ENCODE data around the gene ZDHHC13. TPM values are rescaled to one million over a fixed set of nuclear protein-coding genes. Genes with fewer than 3 reads are reported as not detected.

The ZDHHC13 gene
- total RNA-seq, 1 experiment from 2014 or later, result 20.9 TPM

GRCh38 chr11:19089421-19089820 is 27.5 kb upstream of the ZDHHC13 start:
- POLR2A ChIA-PET, result no interaction called here
- DNase-seq (ENCODE audit: low spot score) (no peak), ATAC-seq (no peak)
- Mint-ChIP-seq H3K9me3 (peaks cover 14% of the 10 kb centered on the region), H3K36me3 (no peaks in the 10 kb centered on the region), H3K27ac (no peak overlapping the region), H3K4me1 (no peaks in the 10 kb centered on the region), H3K27me3 (ENCODE audit: low read depth) (peaks cover 4% of the 10 kb centered on the region; the same call in 1 of the 2 replicates), H3K4me3 (no peak overlapping the region)
- TF ChIP-seq, protein P1, sequence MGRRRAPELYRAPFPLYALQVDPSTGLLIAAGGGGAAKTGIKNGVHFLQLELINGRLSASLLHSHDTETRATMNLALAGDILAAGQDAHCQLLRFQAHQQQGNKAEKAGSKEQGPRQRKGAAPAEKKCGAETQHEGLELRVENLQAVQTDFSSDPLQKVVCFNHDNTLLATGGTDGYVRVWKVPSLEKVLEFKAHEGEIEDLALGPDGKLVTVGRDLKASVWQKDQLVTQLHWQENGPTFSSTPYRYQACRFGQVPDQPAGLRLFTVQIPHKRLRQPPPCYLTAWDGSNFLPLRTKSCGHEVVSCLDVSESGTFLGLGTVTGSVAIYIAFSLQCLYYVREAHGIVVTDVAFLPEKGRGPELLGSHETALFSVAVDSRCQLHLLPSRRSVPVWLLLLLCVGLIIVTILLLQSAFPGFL (CRISPR knock-in tag; IDR thresholded peaks at IDR 0.05; ENCODE audit: borderline replicate concordance), result no peak
- TF ChIP-seq RELA (CRISPR knock-in tag; IDR thresholded peaks at IDR 0.05; ENCODE audit: borderline replicate concordance) (no peak), ZSCAN18 (CRISPR knock-in tag; IDR thresholded peaks at IDR 0.05) (no peak), MYBL2 (CRISPR knock-in tag; IDR thresholded peaks at IDR 0.05) (no peak), ESRRA (CRISPR knock-in tag; IDR thresholded peaks at IDR 0.05; ENCODE audit: borderline replicate concordance) (no peak), SP1 (CRISPR knock-in tag; conservative IDR thresholded peaks at IDR 0.05) (no peak), AFF4 (CRISPR knock-in tag; IDR thresholded peaks at IDR 0.05; ENCODE audit: borderline replicate concordance) (no peak)
- TF ChIP-seq, protein P2, sequence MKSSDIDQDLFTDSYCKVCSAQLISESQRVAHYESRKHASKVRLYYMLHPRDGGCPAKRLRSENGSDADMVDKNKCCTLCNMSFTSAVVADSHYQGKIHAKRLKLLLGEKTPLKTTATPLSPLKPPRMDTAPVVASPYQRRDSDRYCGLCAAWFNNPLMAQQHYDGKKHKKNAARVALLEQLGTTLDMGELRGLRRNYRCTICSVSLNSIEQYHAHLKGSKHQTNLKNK (CRISPR knock-in tag; IDR thresholded peaks at IDR 0.05), result no peak
- CTCF ChIA-PET, result interaction anchor here (0.9 kb wide), 1 partner anchor 13 kb away, joined by 3 read pairs; no protein-coding TSS in a partner anchor

DNA sequence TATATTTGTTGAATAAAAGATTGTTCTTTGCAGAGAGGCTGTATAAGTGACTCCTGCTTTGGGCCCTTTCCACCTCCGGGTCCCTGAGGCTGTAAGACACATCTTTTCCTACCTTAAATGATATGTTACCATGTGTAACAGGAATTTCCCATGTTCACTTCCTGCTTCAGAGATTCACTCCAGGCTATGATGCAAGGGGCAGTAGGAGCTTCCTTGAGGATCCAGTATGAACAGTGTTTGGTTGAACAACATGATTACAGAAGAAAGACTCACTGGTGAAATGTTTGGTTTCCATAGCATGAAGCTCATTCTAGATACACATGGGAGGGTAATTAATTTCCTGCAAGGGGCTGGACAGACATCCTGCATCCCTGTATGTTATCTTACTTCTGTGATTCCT is 25.6 kb upstream of the ZDHHC13 start:
- no peak for TF ChIP-seq MYBL2 (CRISPR knock-in tag; IDR thresholded peaks at IDR 0.05)
- no peak for TF ChIP-seq PRRX2 (CRISPR knock-in tag; IDR thresholded peaks at IDR 0.05)
- no peak for TF ChIP-seq ZNF512 (CRISPR knock-in tag; IDR thresholded peaks at IDR 0.05; ENCODE audit: borderline replicate concordance)
- TF ChIP-seq TCF7 (CRISPR knock-in tag; IDR thresholded peaks at IDR 0.05; ENCODE audit: low read depth), result no peak
- TF ChIP-seq HMGA2 (CRISPR knock-in tag; IDR thresholded peaks at IDR 0.05), result no peak
- ChIA-PET POLR2A (no interaction called here), CTCF (interaction anchor here (1.1 kb wide), 1 partner anchor 14 kb away, joined by 5 read pairs; no protein-coding TSS in a partner anchor)
- no peak for DNase-seq (ENCODE audit: low spot score)
- no peak overlapping the region for H3K27ac Mint-ChIP-seq
- H3K4me1 Mint-ChIP-seq, result no peaks in the 10 kb centered on the region
- peaks cover 10% of the 10 kb centered on the region for H3K9me3 Mint-ChIP-seq
- H3K27me3 Mint-ChIP-seq (ENCODE audit: low read depth), result peaks cover 4% of the 10 kb centered on the region; the same call in 1 of the 2 replicates
- no peak for ATAC-seq
- H3K4me3 Mint-ChIP-seq, result no peak overlapping the region
- H3K36me3 Mint-ChIP-seq, result no peaks in the 10 kb centered on the region

DNA sequence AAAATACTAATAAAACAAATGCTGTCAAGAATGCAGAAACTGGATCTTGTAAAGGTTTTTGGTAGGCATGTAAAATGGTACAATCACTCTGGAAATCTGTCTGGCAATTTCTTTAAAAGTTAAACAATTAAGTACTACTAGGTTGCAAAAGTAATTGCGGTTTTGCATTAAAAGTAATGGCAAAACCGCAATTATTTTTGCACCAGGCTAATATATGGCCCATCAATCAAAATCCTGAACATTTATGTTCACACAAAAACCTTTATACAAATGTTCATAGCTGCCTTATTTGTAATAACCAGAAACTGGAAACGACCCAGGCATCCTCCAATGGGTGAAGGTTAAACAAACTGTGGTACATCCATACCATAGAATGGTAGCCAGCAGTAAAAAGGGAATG is 24.6 kb upstream of the ZDHHC13 start:
- Mint-ChIP-seq H3K27ac (no peak overlapping the region), H3K4me3 (no peak overlapping the region), H3K27me3 (ENCODE audit: low read depth) (peaks cover 4% of the 10 kb centered on the region; the same call in 1 of the 2 replicates), H3K9me3 (peaks cover 9% of the 10 kb centered on the region), H3K4me1 (no peaks in the 10 kb centered on the region), H3K36me3 (no peaks in the 10 kb centered on the region)
- ChIA-PET POLR2A (no interaction called here), CTCF (no interaction called here)
- no peak for ATAC-seq
- no peak for DNase-seq (ENCODE audit: low spot score)
- TF ChIP-seq, protein P3, sequence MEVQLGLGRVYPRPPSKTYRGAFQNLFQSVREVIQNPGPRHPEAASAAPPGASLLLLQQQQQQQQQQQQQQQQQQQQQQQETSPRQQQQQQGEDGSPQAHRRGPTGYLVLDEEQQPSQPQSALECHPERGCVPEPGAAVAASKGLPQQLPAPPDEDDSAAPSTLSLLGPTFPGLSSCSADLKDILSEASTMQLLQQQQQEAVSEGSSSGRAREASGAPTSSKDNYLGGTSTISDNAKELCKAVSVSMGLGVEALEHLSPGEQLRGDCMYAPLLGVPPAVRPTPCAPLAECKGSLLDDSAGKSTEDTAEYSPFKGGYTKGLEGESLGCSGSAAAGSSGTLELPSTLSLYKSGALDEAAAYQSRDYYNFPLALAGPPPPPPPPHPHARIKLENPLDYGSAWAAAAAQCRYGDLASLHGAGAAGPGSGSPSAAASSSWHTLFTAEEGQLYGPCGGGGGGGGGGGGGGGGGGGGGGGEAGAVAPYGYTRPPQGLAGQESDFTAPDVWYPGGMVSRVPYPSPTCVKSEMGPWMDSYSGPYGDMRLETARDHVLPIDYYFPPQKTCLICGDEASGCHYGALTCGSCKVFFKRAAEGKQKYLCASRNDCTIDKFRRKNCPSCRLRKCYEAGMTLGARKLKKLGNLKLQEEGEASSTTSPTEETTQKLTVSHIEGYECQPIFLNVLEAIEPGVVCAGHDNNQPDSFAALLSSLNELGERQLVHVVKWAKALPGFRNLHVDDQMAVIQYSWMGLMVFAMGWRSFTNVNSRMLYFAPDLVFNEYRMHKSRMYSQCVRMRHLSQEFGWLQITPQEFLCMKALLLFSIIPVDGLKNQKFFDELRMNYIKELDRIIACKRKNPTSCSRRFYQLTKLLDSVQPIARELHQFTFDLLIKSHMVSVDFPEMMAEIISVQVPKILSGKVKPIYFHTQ (CRISPR knock-in tag; IDR thresholded peaks at IDR 0.05), result no peak
- TF ChIP-seq OVOL2 (CRISPR knock-in tag; IDR thresholded peaks at IDR 0.05; ENCODE audit: borderline replicate concordance), result no peak
- no peak for TF ChIP-seq FOXK1 (CRISPR knock-in tag; IDR thresholded peaks at IDR 0.05)
- no peak for TF ChIP-seq ZNF532 (CRISPR knock-in tag; IDR thresholded peaks at IDR 0.05; ENCODE audit: borderline replicate concordance)

All from WTC11 (cell line).